Measurements from ENCODE around the gene MTNR1A. TPM values are rescaled to one million over a fixed set of nuclear protein-coding genes. Genes with fewer than 3 reads are reported as not detected.

Gene MTNR1A
- total and polyA plus RNA-seq, 3 experiments from 2014 or later = not detected

GRCh38 chr4:186557061-186557460 is 1.7 kb upstream of the MTNR1A start:
- Histone ChIP-seq H3K36me3 (ENCODE audit: insufficient read depth, low read length) (no peaks in the 10 kb centered on the region), H3K4me1 (ENCODE audit: insufficient read depth, low read length) (no peaks in the 10 kb centered on the region), H3K27ac (ENCODE audit: low read depth, low read length) (no peak overlapping the region), H3K27me3 (ENCODE audit: insufficient read depth, low read length, poor library complexity, severe bottlenecking) (no peaks in the 10 kb centered on the region), H3K4me3 (ENCODE audit: low read length) (no peak overlapping the region), H3K9me3 (ENCODE audit: low read length) (no peaks in the 10 kb centered on the region)
- Mint-ChIP-seq H3K9me3 (peaks cover 0 to 3% (median 0%) of the 10 kb centered on the region in 5 donors), H3K27me3 (peaks cover 7 to 24% of the 10 kb centered on the region in 2 donors), H3K36me3 (no peaks in the 10 kb centered on the region), H3K4me3 (no peak overlapping the region), H3K27ac (no peak overlapping the region), H3K4me1 (no peaks in the 10 kb centered on the region)
- no peak for DNase-seq
- CTCF ChIA-PET = no interaction called here
- POLR2A ChIA-PET = no interaction called here

- ChIA-PET CTCF (no interaction called here), POLR2A (no interaction called here)
- no peak overlapping the region for H3K27ac Mint-ChIP-seq
- Histone ChIP-seq H3K36me3 (ENCODE audit: insufficient read depth, low read length) (no peaks in the 10 kb centered on the region), H3K4me3 (ENCODE audit: low read length) (no peak overlapping the region), H3K4me1 (ENCODE audit: insufficient read depth, low read length) (no peaks in the 10 kb centered on the region), H3K27ac (ENCODE audit: low read depth, low read length) (no peak overlapping the region), H3K9me3 (ENCODE audit: low read length) (no peaks in the 10 kb centered on the region), H3K27me3 (ENCODE audit: insufficient read depth, low read length, poor library complexity, severe bottlenecking) (no peaks in the 10 kb centered on the region)
- no peaks in the 10 kb centered on the region for H3K36me3 Mint-ChIP-seq
- peaks cover 5 to 32% of the 10 kb centered on the region in 2 donors for H3K27me3 Mint-ChIP-seq
- no peak overlapping the region for H3K4me3 Mint-ChIP-seq
- DNase-seq = no peak
- H3K4me1 Mint-ChIP-seq = no peaks in the 10 kb centered on the region
- H3K9me3 Mint-ChIP-seq = peaks cover 0 to 3% (median 0%) of the 10 kb centered on the region in 5 donors
Observed at GRCh38 chr4:186554539-186554913, 841 bp downstream of the MTNR1A start.

- peaks cover 5 to 32% of the 10 kb centered on the region in 2 donors for H3K27me3 Mint-ChIP-seq
- DNase-seq = no peak
- H3K27ac Mint-ChIP-seq = no peak overlapping the region
- ChIA-PET POLR2A (no interaction called here), CTCF (no interaction called here)
- H3K4me3 Mint-ChIP-seq = no peak overlapping the region
- no peak overlapping the region for H3K4me3 ChIP-seq (ENCODE audit: low read length)
- H3K27me3 ChIP-seq (ENCODE audit: insufficient read depth, low read length, poor library complexity, severe bottlenecking) = no peaks in the 10 kb centered on the region
- no peaks in the 10 kb centered on the region for H3K36me3 ChIP-seq (ENCODE audit: insufficient read depth, low read length)
- no peak overlapping the region for H3K27ac ChIP-seq (ENCODE audit: low read depth, low read length)
- H3K4me1 Mint-ChIP-seq = no peaks in the 10 kb centered on the region
- no peaks in the 10 kb centered on the region for H3K9me3 ChIP-seq (ENCODE audit: low read length)
- no peaks in the 10 kb centered on the region for H3K4me1 ChIP-seq (ENCODE audit: insufficient read depth, low read length)
- no peaks in the 10 kb centered on the region for H3K36me3 Mint-ChIP-seq
- H3K9me3 Mint-ChIP-seq = peaks cover 0 to 3% (median 0%) of the 10 kb centered on the region in 5 donors
Observed at GRCh38 chr4:186553717-186554116, 1.6 kb downstream of the MTNR1A start.

- DNase-seq = no peak
- Mint-ChIP-seq H3K27ac (no peak overlapping the region), H3K27me3 (peaks cover 7 to 32% of the 10 kb centered on the region in 2 donors), H3K9me3 (peaks cover 0 to 3% (median 2%) of the 10 kb centered on the region in 5 donors), H3K36me3 (no peaks in the 10 kb centered on the region), H3K4me1 (no peaks in the 10 kb centered on the region), H3K4me3 (no peak overlapping the region)
- ChIA-PET CTCF (no interaction called here), POLR2A (no interaction called here)
- no peak overlapping the region for H3K27ac ChIP-seq (ENCODE audit: low read depth, low read length)
- H3K9me3 ChIP-seq (ENCODE audit: low read length) = no peaks in the 10 kb centered on the region
- H3K36me3 ChIP-seq (ENCODE audit: insufficient read depth, low read length) = no peaks in the 10 kb centered on the region
- no peak overlapping the region for H3K4me3 ChIP-seq (ENCODE audit: low read length)
- no peaks in the 10 kb centered on the region for H3K4me1 ChIP-seq (ENCODE audit: insufficient read depth, low read length)
- no peaks in the 10 kb centered on the region for H3K27me3 ChIP-seq (ENCODE audit: insufficient read depth, low read length, poor library complexity, severe bottlenecking)
Observed at GRCh38 chr4:186551849-186552248, 3.5 kb downstream of the MTNR1A start.

GRCh38 chr4:186545436-186545835 is 9.9 kb downstream of the MTNR1A start:
- CTCF ChIA-PET = no interaction called here
- H3K36me3 ChIP-seq (ENCODE audit: insufficient read depth, low read length) = no peaks in the 10 kb centered on the region
- Mint-ChIP-seq H3K4me3 (no peak overlapping the region), H3K27ac (peak overlapping the region in 1 of 8 donors; percentile 63), H3K9me3 (peaks cover 2 to 7% (median 3%) of the 10 kb centered on the region in 5 donors), H3K36me3 (peaks cover 0 to 2% (median 0%) of the 10 kb centered on the region in 3 donors), H3K4me1 (no peaks in the 10 kb centered on the region), H3K27me3 (peaks cover under 1 to 2% of the 10 kb centered on the region in 2 donors)
- no peaks in the 10 kb centered on the region for H3K9me3 ChIP-seq (ENCODE audit: low read length)
- no peaks in the 10 kb centered on the region for H3K4me1 ChIP-seq (ENCODE audit: insufficient read depth, low read length)
- no peak for DNase-seq
- no peaks in the 10 kb centered on the region for H3K27me3 ChIP-seq (ENCODE audit: insufficient read depth, low read length, poor library complexity, severe bottlenecking)
- POLR2A ChIA-PET = no interaction called here
- no peak overlapping the region for H3K27ac ChIP-seq (ENCODE audit: low read depth, low read length)
- H3K4me3 ChIP-seq (ENCODE audit: low read length) = no peak overlapping the region

- peaks cover 2 to 11% (median 4%) of the 10 kb centered on the region in 5 donors for H3K9me3 Mint-ChIP-seq
- peaks cover 0 to 2% of the 10 kb centered on the region in 2 donors for H3K27me3 Mint-ChIP-seq
- POLR2A ChIA-PET = no interaction called here
- peaks cover 0 to 2% (median 0%) of the 10 kb centered on the region in 3 donors for H3K36me3 Mint-ChIP-seq
- no peaks in the 10 kb centered on the region for H3K4me1 ChIP-seq (ENCODE audit: insufficient read depth, low read length)
- H3K36me3 ChIP-seq (ENCODE audit: insufficient read depth, low read length) = no peaks in the 10 kb centered on the region
- H3K4me3 Mint-ChIP-seq = no peak overlapping the region
- H3K9me3 ChIP-seq (ENCODE audit: low read length) = no peaks in the 10 kb centered on the region
- no peak overlapping the region for H3K27ac ChIP-seq (ENCODE audit: low read depth, low read length)
- H3K4me3 ChIP-seq (ENCODE audit: low read length) = no peak overlapping the region
- no peak overlapping the region for H3K27ac Mint-ChIP-seq
- H3K4me1 Mint-ChIP-seq = no peaks in the 10 kb centered on the region
- CTCF ChIA-PET = no interaction called here
- no peak for DNase-seq
- no peaks in the 10 kb centered on the region for H3K27me3 ChIP-seq (ENCODE audit: insufficient read depth, low read length, poor library complexity, severe bottlenecking)
Observed at GRCh38 chr4:186543206-186543605, 12.2 kb downstream of the MTNR1A start.

- CTCF ChIA-PET = no interaction called here
- POLR2A ChIA-PET = no interaction called here
- H3K9me3 ChIP-seq (ENCODE audit: low read length) = no peaks in the 10 kb centered on the region
- H3K27me3 ChIP-seq (ENCODE audit: insufficient read depth, low read length, poor library complexity, severe bottlenecking) = no peaks in the 10 kb centered on the region
- no peaks in the 10 kb centered on the region for H3K4me1 ChIP-seq (ENCODE audit: insufficient read depth, low read length)
- Mint-ChIP-seq H3K27ac (no peak overlapping the region), H3K4me3 (no peak overlapping the region), H3K4me1 (no peaks in the 10 kb centered on the region), H3K36me3 (peaks cover 0 to 2% (median 0%) of the 10 kb centered on the region in 3 donors), H3K27me3 (no peaks in the 10 kb centered on the region), H3K9me3 (peaks cover 2 to 11% (median 4%) of the 10 kb centered on the region in 5 donors)
- H3K4me3 ChIP-seq (ENCODE audit: low read length) = no peak overlapping the region
- H3K27ac ChIP-seq (ENCODE audit: low read depth, low read length) = no peak overlapping the region
- DNase-seq = no peak
- no peaks in the 10 kb centered on the region for H3K36me3 ChIP-seq (ENCODE audit: insufficient read depth, low read length)
Observed at GRCh38 chr4:186541801-186542200, 13.6 kb downstream of the MTNR1A start.

GRCh38 chr4:186537843-186538521 is 17.4 kb downstream of the MTNR1A start:
- Mint-ChIP-seq H3K9me3 (peaks cover 0 to 7% (median 6%) of the 10 kb centered on the region in 5 donors), H3K27ac (no peak overlapping the region), H3K4me3 (no peak overlapping the region), H3K27me3 (peaks cover 0 to 1% of the 10 kb centered on the region in 2 donors), H3K4me1 (no peaks in the 10 kb centered on the region), H3K36me3 (no peaks in the 10 kb centered on the region)
- H3K36me3 ChIP-seq (ENCODE audit: insufficient read depth, low read length) = no peaks in the 10 kb centered on the region
- H3K4me1 ChIP-seq (ENCODE audit: insufficient read depth, low read length) = no peaks in the 10 kb centered on the region
- CTCF ChIA-PET = no interaction called here
- no peak for DNase-seq
- no peak overlapping the region for H3K27ac ChIP-seq (ENCODE audit: low read depth, low read length)
- no peak overlapping the region for H3K4me3 ChIP-seq (ENCODE audit: low read length)
- no peaks in the 10 kb centered on the region for H3K9me3 ChIP-seq (ENCODE audit: low read length)
- no peaks in the 10 kb centered on the region for H3K27me3 ChIP-seq (ENCODE audit: insufficient read depth, low read length, poor library complexity, severe bottlenecking)
- POLR2A ChIA-PET = no interaction called here
